CD4-positive, alpha-beta T cell treated with Interleukin-17A for 1 hour (primary cell): ENCODE measurements around the gene MSI1.

Source experiments
- DNase-seq: peaks from one replicate; pipeline ENCODE4 v3.0.0-alpha.2; 2020

MSI1 gene

GRCh38 chr12:120376934-120377572, 8.1 kb upstream of the MSI1 start:
- no peak for DNase-seq

DNA sequence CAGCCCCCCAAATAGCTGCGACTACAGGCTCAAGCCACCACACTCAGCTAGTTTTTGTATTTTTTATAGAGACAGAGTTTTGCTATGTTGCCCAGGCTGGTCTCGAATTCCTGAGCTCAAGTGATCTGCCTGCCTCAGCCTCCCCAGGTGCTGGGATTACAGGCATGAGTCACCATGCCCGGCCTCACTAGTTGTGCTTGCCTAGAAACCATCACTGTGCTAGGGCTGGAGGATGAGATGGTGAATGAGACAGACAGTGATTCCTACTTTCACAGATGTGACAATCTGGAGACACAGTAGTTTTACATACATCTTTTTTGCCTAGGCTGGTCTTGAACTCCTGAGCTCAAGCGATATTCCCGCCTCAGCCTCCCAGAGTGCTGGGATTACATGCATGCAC, 7.5 kb upstream of the MSI1 start:
- DNase-seq: no peak

GRCh38 chr12:120376009-120376408, 7.0 kb upstream of the MSI1 start:
- no peak for DNase-seq

GRCh38 chr12:120373683-120374082, 4.7 kb upstream of the MSI1 start:
- no peak for DNase-seq

DNA sequence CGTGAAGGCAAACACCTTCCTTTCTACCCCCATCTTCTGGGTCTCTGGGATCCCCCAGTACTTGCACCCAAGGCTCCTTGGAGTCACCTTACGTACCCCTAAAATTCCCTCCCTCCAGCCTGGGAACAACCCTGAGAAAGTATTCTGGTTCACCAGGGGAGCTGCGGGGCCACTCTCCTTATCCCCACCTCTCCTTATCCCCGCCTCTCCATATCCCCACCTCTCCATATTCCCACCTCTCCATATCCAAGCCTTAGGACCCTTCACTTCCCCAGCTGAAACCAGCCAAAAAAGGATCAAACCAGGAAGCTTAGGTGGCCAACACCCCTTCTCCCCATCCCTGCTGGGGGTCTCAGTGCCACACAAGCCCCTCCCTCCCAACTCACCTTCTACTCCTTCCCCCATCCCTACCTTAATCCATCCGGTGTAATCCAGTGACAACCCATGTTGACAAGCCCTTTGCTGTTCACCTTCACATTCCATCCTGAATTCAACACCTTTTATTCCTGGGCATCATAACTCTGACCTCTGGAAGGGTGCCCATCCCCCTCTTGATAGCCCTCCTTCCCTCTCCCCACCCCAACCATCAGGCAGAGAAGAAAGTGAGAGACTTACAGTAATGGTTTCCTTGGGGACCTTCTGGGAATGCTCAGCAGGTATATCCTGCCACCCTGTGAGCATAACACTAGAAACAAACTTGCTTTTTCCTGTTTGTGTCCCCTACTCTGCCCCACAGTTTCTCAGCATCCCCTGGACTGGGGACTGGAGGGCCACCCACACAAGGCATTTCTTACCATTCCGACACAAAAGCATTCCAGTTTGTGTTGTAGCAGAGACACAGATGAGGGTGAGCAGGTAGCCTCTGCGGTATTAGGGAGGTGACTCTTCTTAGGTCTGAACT, 1.6 kb upstream of the MSI1 start:
- DNase-seq: no peak

DNA sequence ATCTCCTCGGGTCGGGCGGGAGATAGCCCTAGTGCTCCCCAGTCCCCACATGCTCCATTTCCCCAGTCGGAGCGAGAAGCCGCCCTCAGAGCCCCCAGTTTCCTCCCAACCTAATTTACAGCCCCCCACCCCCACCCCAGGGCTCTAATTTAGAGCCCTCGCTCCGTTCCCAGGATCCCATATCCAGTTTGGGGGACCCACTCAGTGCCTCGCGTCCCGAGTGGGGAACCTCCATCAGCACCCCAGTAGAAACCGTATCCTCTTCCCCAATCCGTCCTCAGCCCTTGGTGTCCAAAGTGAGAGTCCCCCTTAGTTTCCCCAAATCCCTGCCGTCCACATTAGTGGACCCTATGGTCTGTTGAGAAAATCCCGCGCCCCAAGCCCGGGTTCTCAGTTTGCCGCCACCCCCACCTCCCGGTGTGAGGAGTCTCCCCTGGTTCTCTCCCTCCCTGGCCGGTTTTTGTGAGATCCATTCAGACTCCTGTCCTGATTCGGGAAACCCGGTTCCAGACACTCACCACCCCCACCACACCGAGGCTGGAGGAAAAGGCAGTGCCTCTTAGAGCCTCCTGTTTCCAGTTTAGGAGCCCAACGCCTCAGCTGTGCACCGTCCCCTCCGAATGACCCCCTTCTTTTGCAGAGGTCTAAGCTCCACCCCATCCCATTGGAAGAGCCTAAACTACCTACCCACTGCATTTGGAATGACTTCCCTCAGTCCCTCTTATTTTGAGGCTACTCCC, 809 bp upstream of the MSI1 start:
- DNase-seq: no peak

- no peak for DNase-seq
These were observed 808 bp downstream of the MSI1 start for GRCh38 chr12:120367924-120368788.

GRCh38 chr12:120367233-120367923, 1.6 kb downstream of the MSI1 start:
- no peak for DNase-seq

GRCh38 chr12:120366845-120367232, 2.1 kb downstream of the MSI1 start:
- DNase-seq: no peak

DNA sequence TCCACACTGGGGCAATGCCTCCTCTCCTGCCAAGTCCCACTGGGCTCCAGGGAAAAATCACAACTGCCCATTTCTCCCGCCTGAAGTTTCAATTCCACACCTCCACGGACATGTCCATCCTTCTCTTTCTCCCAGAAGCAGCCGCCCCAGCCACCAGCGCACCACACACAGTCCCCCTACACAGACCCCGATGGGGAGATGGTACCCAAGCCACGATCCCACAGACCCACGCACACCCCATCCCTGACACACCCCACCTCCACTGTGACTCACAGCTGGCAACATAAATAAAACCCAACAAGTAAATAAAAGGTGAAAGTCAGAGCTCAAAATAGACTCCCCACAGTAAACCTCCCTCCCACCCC, 2.6 kb downstream of the MSI1 start:
- no peak for DNase-seq

DNA sequence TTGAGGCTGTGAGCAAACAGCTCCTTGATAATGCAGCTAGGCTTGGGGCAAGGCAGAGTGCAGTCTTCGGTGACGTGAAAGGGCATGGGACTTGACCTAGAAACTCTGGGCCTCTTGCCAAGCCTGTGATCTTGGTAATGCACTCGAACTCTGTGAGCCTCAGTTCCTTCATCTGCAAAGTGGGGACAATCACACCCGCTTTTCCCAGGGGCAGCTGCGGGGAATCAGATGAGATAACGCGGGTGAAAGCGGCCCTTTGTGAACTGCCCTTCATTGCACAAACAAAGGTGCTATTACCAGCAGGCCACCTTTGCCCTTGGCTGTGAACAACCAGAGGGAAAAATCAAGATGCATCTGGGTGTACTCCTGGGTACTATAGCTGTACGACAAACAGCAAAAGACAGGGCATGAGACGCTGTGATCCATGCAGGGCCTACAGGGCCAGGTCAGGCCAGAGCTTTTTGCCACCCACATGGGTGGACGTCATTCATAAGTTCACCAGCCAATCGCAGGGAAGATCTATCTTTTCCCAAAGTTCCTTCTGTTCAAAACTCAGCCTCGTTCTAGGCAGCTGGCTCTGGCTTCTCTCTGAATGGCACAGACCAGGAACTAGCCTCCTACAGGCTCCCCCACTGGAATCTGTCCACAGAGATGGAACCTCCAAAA, 3.2 kb downstream of the MSI1 start:
- DNase-seq: no peak

GRCh38 chr12:120364487-120364886, 4.5 kb downstream of the MSI1 start:
- DNase-seq: no peak

DNA sequence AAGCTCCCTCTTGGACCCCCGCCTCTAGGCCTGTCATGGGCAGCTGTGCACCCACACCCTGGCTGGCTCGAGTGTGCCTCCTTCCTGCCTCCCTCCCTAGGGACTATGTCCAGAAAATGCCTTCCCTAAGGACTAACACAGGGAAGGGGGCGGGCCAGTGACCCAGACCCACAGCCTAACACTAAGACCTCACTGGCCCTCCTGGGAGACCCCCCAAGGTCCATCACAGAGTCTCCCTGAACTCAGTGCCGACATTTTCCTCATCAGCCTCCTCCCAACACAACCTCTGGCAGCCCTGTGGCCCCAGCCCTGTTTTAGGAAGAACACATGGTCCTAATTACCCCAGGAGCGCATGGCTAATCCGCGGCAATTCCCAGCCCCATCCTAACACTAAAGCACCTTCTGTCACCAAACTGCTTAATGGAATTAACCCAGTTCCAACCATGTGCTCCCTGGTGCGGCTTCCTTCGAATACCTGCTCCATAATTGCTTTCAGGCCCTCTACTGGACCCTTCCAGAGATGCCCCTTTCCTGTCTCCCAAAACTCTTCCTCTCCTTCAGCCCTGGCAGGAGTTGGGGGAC, 5.6 kb downstream of the MSI1 start:
- DNase-seq: no peak

- DNase-seq: no peak
These were observed 6.3 kb downstream of the MSI1 start for GRCh38 chr12:120362516-120363273.

- DNase-seq: no peak
These were observed 7.3 kb downstream of the MSI1 start for GRCh38 chr12:120361506-120362208.

GRCh38 chr12:120359128-120359527, 9.8 kb downstream of the MSI1 start:
- no peak for DNase-seq

DNA sequence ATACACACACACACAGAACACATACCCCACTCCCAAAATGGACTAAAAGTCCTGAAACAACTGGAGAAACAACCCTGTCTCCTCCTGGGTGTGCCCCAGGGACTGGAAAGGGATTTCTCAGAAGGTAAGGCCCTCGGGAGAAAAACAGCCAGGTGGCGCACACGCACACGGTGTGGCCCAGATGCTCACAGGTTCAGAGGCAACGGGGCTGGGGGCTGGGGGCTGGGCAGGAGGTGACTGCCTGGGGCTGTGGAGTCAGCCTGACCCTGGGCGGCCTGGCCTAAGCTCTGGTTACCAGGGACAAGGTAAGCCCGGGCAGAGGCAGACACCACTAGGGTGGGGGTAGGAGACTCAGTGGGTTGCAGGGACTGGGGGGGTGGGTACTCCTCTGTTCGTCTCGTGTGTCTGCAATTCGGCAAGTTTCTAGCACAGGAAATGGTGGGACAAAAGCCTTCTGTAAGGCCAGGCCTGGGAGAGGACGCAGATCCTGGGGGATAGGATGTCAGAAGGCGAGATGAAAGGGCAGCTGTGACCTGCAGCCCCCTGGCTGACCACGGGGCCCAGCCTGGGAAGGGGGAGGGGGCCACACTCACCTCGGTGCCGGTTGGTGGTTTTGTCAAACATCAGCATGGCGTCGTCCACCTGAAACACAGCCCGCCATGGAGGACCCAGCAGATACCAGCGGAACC, 10.4 kb downstream of the MSI1 start:
- no peak for DNase-seq

- no peak for DNase-seq
These were observed 11.9 kb downstream of the MSI1 start for GRCh38 chr12:120357104-120357503.

DNA sequence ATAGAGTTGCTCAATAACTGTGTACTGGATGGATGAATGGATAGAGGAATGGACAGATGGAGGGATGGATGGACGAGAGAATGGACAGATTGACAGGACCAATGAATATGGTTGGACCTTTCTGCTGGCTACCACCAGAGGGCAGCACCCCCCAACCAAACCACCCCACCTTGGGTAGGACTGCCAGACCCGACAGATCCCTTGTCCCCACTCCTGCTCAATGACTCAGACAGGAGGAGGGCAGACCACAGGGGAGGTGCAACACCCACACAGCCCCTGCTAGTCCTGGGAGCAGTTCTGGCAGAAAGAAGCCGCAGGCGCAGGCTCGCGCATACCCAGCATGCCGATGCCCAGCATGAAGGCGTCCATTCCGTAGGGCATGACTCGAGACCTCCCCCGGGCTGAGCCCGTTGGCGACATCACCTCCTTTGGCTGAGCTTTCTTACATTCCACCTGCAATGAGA, 12.4 kb downstream of the MSI1 start:
- peak; percentile 72 for DNase-seq
